Measurements from ENCODE around the gene PAPSS1. TPM values are rescaled to one million over a fixed set of nuclear protein-coding genes. Genes with fewer than 3 reads are reported as not detected.
A peak's percentile ranks its signal among the peaks of the same experiment; 100 is the strongest.

The PAPSS1 gene
- polyA plus RNA-seq, 1 of the 3 experiments (the other 2 are of a cell fraction) = 70.1 TPM

DNA sequence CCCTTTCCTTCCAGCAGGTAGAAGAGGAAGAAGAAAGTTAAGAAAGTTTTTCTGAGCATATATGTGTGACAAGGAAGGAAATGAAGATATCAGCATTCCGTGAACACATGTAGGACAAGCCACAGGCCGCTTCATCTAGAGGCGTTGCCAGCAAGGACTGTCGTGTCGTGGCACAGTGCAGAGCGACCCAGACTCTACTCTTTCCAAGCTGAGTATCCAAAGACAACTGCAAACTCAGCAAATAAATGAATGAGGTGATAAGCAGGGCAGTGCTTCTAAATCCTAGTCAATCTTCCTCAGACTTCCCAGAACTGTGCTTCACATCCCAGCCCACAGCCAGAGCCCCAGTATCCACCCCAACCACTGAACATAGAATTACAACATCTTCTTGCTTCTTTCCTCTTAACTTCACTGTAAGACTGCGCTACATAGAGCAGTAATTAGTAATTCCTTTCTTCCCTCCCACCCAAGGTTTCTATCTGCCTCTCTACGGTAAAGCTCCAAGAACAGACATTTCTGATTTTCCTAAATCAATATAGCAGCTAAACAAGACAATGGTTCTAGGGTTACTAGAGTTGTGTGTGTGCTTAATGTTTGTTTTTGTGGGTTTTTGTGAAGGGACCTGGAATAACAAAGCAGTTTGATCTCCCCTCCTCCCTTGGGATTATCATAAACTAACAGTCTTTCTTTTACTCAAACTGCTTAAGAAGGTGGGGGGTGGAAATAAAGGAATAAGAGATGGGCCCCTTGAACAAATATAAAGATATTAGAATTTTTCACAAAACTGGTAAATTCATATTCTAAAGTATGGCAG, 71.6 kb downstream of the PAPSS1 start:
- H2AFZ ChIP-seq (ENCODE audit: low read depth) = no peak overlapping the region
- H3K9me3 ChIP-seq = no peaks in the 10 kb centered on the region
- WGBS (ENCODE audit: low lambda C conversion rate) = 96% methylated on average over 8 of the region's 8 CpGs
- DNase-seq = no peak
- POLR2A ChIA-PET = no interaction called here
- no peaks in the 10 kb centered on the region for H4K20me1 ChIP-seq (ENCODE audit: insufficient read depth)
- peaks cover 23 to 50% of the 10 kb centered on the region in 2 experiments for H3K36me3 ChIP-seq (replicated peaks in 1 of 2; ENCODE audit: control insufficient read depth in 1 of 2, insufficient read depth in 2 of 2, low read length in 1 of 2)
- H3K27ac ChIP-seq (ENCODE audit: low read depth in 2 of 2, low read length in 1 of 2) = no peak overlapping the region
- TF ChIP-seq JUND (IDR thresholded peaks at IDR 0.05) = no peak
- H3K4me1 ChIP-seq (ENCODE audit: control insufficient read depth in 1 of 2, insufficient read depth in 2 of 2, low read depth in 1 of 2, low read length in 1 of 2) = peaks cover 0 to 12% of the 10 kb centered on the region in 2 experiments; a peak in 2 of 4 replicates
- no peaks in the 10 kb centered on the region for H3K9me2 ChIP-seq
- H3K27me3 ChIP-seq (ENCODE audit: insufficient read depth) = no peaks in the 10 kb centered on the region
- CTCF ChIA-PET = interaction anchor here (1.1 to 1.5 kb wide), 2 partner anchors 19 to 88 kb away, joined by 3 read pairs; no protein-coding TSS in a partner anchor
- H3K9ac ChIP-seq = no peak overlapping the region
- no peaks in the 10 kb centered on the region for H3K79me2 ChIP-seq (ENCODE audit: insufficient read depth)
- H3K4me3 ChIP-seq (ENCODE audit: low read depth in 2 of 2, low read length in 1 of 2) = no peak overlapping the region
- no peak overlapping the region for H3K4me2 ChIP-seq
- no peaks in the 10 kb centered on the region for H3F3A ChIP-seq (replicated peaks; ENCODE audit: insufficient read depth)

DNA sequence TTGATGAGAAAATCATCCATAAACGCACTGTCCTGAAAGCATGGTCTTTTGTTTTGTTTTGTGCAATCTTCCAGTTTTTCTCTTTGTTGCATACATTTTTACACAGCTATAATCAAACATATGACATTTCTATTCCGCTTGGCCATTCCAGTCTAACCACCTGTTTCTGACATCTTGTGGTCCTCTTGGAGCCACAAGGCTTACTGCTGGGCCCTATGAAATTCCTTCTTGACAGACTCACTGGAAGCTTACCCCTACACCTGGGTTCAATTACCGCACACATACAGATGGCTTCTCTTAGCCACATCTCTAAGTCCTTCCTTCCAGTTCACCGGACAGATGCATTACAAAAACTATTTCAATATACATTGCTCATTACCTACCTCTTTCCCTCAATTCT, 72.4 kb downstream of the PAPSS1 start:
- Histone ChIP-seq H3K4me1 (ENCODE audit: control insufficient read depth in 1 of 2, insufficient read depth in 2 of 2, low read depth in 1 of 2, low read length in 1 of 2) (peaks cover 0 to 12% of the 10 kb centered on the region in 2 experiments; a peak in 2 of 4 replicates), H3K4me3 (ENCODE audit: low read depth in 2 of 2, low read length in 1 of 2) (no peak overlapping the region), H3K27ac (ENCODE audit: low read depth in 2 of 2, low read length in 1 of 2) (no peak overlapping the region), H3F3A (replicated peaks; ENCODE audit: insufficient read depth) (no peaks in the 10 kb centered on the region), H3K79me2 (ENCODE audit: insufficient read depth) (no peaks in the 10 kb centered on the region), H3K9me2 (no peaks in the 10 kb centered on the region), H3K4me2 (no peak overlapping the region), H4K20me1 (ENCODE audit: insufficient read depth) (no peaks in the 10 kb centered on the region), H3K9me3 (no peaks in the 10 kb centered on the region), H3K36me3 (replicated peaks in 1 of 2; ENCODE audit: control insufficient read depth in 1 of 2, insufficient read depth in 2 of 2, low read length in 1 of 2) (peaks cover 23 to 47% of the 10 kb centered on the region in 2 experiments), H2AFZ (ENCODE audit: low read depth) (no peak overlapping the region), H3K9ac (no peak overlapping the region), H3K27me3 (ENCODE audit: insufficient read depth) (no peaks in the 10 kb centered on the region)
- DNase-seq = no peak
- 88% methylated on average over 4 of the region's 4 CpGs for WGBS (ENCODE audit: low lambda C conversion rate)
- TF ChIP-seq IRF3 (IDR thresholded peaks at IDR 0.05; ENCODE audit: low read depth, low read length) = no peak
- TF ChIP-seq TCF12 (IDR thresholded peaks at IDR 0.05) = peak; percentile 70
- CTCF ChIA-PET = no interaction called here
- POLR2A ChIA-PET = no interaction called here

- H3K79me2 ChIP-seq (ENCODE audit: insufficient read depth) = no peaks in the 10 kb centered on the region
- peaks cover 4 to 36% of the 10 kb centered on the region in 2 experiments for H3K36me3 ChIP-seq (replicated peaks in 1 of 2; ENCODE audit: control insufficient read depth in 1 of 2, insufficient read depth in 2 of 2, low read length in 1 of 2)
- 93% methylated on average over 4 of the region's 4 CpGs for WGBS (ENCODE audit: low lambda C conversion rate)
- TF ChIP-seq EZH2phosphoT487 (IDR thresholded peaks at IDR 0.05; ENCODE audit: borderline replicate concordance, low read depth) (no peak), TEAD4 (IDR thresholded peaks at IDR 0.05; ENCODE audit: borderline replicate concordance, insufficient read depth) (no peak), FOXM1 (IDR thresholded peaks at IDR 0.05; ENCODE audit: low read depth) (no peak), FOSL2 (IDR thresholded peaks at IDR 0.05; ENCODE audit: borderline replicate concordance, low read depth) (no peak), RXRA (IDR thresholded peaks at IDR 0.05; ENCODE audit: borderline replicate concordance, low read depth) (no peak)
- TF ChIP-seq, protein P1, sequence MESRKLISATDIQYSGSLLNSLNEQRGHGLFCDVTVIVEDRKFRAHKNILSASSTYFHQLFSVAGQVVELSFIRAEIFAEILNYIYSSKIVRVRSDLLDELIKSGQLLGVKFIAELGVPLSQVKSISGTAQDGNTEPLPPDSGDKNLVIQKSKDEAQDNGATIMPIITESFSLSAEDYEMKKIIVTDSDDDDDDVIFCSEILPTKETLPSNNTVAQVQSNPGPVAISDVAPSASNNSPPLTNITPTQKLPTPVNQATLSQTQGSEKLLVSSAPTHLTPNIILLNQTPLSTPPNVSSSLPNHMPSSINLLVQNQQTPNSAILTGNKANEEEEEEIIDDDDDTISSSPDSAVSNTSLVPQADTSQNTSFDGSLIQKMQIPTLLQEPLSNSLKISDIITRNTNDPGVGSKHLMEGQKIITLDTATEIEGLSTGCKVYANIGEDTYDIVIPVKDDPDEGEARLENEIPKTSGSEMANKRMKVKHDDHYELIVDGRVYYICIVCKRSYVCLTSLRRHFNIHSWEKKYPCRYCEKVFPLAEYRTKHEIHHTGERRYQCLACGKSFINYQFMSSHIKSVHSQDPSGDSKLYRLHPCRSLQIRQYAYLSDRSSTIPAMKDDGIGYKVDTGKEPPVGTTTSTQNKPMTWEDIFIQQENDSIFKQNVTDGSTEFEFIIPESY (IDR thresholded peaks at IDR 0.05; ENCODE audit: borderline replicate concordance, low read depth) = no peak
- no peak overlapping the region for H3K9ac ChIP-seq
- H3K4me1 ChIP-seq (ENCODE audit: control insufficient read depth in 1 of 2, insufficient read depth in 2 of 2, low read depth in 1 of 2, low read length in 1 of 2) = peaks cover 0 to 12% of the 10 kb centered on the region in 2 experiments; a peak in 2 of 4 replicates
- no peak overlapping the region for H2AFZ ChIP-seq (ENCODE audit: low read depth)
- no peaks in the 10 kb centered on the region for H3K27me3 ChIP-seq (ENCODE audit: insufficient read depth)
- no peak overlapping the region for H3K4me2 ChIP-seq
- no peaks in the 10 kb centered on the region for H3F3A ChIP-seq (replicated peaks; ENCODE audit: insufficient read depth)
- ChIA-PET CTCF (no interaction called here), POLR2A (no interaction called here)
- no peak overlapping the region for H3K27ac ChIP-seq (ENCODE audit: low read depth in 2 of 2, low read length in 1 of 2)
- no peaks in the 10 kb centered on the region for H4K20me1 ChIP-seq (ENCODE audit: insufficient read depth)
- no peaks in the 10 kb centered on the region for H3K9me2 ChIP-seq
- no peak for DNase-seq
- no peak overlapping the region for H3K4me3 ChIP-seq (ENCODE audit: low read depth in 2 of 2, low read length in 1 of 2)
- no peaks in the 10 kb centered on the region for H3K9me3 ChIP-seq
Measured at GRCh38 chr4:107645604-107646003, 74.4 kb downstream of the PAPSS1 start.

Data from SK-N-SH (cell line).